GM21515 (cell line): ENCODE measurements around the gene CERS2.
A peak's percentile ranks its signal among the peaks of the same experiment; 100 is the strongest.

Experiments used
- ATAC-seq: cut with Tn5 transposase; IDR thresholded peaks from one replicate; pipeline ENCODE4 v1.9.1; 2021; ENCODE audit not compliant: unreplicated experiment

The CERS2 gene

GRCh38 chr1:150974580-150975478 lies at the start of gene CERS2:
Gene CERS2 (minus strand): TSS chr1:150974835. CDS start chr1:150969090, 5,745 bp downstream.
- ATAC-seq, result peak; percentile 46

DNA sequence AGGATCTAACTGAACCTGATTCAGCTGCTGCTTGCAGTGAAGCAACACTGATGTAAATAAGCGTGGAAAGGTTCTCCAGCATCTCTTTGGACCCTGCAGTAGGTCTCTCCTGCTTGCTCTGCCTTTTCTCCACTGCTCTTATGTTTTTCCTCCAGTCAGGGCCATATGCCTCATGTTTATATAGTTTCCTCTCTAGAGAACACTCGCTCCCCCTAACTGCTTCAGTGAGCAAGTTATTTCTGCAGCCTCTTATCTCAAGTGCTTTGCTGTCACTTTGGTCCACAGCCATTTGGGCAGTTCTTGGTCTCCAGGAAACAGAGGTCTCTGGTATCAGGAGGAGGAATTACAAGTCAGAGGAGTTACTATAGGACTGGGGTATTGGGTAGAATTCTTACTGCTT lies 38.9 kb upstream of the CERS2 start:
- no peak for ATAC-seq

- no peak for ATAC-seq
These were observed 38.2 kb upstream of the CERS2 start for GRCh38 chr1:151012684-151013471.

DNA sequence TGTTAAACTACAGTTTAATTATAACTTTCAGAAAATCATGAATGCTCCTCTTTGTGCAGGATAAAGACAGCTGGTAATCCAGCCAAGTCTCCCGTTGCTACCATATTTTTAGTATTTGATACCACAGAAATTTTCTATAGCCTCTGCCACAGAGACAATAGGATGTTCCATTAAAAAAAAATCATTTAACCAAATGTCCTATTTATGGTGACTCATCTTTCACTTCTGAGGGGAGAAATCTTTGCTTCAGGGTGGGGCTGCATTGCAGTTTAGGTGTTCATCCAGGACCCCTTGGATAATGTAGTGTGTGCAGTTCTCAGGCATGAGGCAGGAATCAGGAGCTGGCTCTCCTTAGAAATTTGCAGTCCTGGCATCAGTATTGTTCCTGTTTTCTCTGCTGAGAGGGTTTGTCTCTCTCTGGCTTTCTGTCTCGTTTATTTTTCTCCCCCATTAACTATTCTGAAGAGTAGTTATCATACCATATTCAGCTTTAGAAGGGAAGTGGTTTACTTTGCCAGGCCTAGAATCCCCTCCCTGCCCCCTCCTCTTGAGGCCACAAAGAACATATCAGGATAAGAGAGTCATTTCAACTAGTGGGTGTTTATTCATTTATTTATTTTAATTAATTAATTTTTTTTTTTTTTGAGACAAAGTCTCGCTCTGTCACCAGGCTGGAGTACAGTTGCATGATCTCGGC lies 36.7 kb upstream of the CERS2 start:
- ATAC-seq, result no peak

DNA sequence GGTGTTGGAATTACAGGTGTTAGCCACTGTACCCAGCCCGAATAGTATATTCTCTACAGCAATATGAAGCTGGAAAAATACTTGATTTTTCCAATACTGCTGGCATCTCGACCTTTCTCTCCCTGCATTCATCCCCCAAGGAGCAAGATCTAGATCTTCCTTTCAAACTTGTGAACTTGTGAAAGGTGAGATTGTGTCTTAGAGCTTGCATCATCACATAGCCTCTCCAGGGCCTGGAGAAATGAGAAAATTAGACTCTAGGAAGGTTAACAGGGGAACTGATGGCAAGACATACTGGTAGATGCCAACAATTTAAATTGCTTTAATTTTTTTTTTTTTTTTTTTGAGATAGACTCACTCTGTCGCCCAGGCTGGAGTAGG lies 35.7 kb upstream of the CERS2 start:
- no peak for ATAC-seq

- no peak for ATAC-seq
These were observed 35.2 kb upstream of the CERS2 start for GRCh38 chr1:151009674-151010345.

GRCh38 chr1:151009206-151009587 lies 34.6 kb upstream of the CERS2 start:
- ATAC-seq, result no peak

- ATAC-seq, result peak; percentile 61
These were observed 33.9 kb upstream of the CERS2 start, which contains the start of gene PRUNE1 for GRCh38 chr1:151008244-151009205. Gene PRUNE1 (plus strand): TSS chr1:151008449. CDS start chr1:151008633, 184 bp downstream.

DNA sequence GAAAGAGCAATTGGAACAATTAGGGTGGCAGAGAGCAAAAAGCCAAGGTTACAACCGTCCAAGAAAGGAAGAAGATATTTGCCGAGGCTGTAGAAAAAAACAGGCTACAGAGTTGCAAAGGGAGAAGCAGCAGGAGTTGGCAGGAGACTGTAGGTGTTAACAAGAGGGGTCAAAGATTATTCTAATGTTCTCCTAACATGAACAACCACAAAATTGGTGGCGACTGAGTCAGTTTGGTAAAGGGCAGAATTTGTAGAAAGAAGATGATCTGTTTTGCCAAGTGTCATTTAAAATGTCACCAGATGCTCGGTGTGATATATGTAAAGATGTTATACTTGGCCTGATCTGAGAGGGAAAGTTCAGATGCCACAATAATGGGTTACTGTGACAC lies 33.2 kb upstream of the CERS2 start:
- no peak for ATAC-seq

- no peak for ATAC-seq
These were observed 31.9 kb upstream of the CERS2 start, which contains the start of gene MINDY1 for GRCh38 chr1:151006327-151007052. Gene MINDY1 (minus strand): TSS chr1:151006902. CDS start chr1:151002617, 4,285 bp downstream.

DNA sequence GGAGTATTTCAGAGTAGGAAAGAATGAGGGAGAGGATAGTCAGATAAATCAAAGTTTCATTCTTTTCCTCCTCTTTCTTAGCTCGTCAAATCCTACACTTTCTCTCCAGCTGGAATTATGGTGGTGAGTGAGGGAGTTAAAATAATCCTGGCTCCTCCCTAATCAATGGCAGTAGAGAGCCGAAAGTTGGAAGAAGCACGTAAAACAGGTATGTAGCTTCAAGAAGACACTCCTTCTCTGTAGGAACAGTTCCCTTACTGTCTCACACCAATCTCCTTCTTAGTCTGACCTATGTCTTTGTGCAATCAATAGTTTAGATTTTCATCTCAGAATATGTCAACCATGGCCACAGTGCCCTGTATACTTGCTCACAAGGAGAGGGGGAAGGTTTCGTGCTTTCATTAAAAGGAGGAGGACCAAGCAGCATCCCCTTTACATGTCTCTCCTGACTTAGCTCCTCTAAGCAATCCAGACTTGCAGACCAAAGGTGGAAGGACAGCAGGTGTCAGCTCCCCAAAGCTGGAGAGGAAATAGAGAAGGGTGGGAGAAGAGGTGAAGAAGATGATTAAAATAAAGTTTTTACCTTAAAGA lies 31.2 kb upstream of the CERS2 start:
- no peak for ATAC-seq

DNA sequence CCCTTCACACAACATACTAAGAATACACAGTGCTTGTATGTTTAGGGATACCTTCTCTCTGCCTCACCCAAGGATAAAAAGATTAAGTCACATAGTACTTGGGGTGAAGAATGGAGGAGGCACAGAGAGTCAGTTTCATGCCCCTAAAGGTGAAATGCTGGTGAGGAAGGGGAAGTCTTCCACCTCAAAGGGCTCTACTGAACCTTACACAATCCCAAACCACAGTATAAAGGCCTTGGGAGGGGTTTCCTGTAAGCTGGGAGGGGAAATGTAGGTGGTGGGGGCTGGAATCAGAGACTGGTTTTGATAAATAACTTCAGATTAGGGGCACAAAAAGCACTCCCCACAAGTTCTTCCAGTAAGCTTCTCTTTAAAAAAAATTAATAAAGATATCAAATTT lies 28.5 kb upstream of the CERS2 start:
- ATAC-seq, result no peak

DNA sequence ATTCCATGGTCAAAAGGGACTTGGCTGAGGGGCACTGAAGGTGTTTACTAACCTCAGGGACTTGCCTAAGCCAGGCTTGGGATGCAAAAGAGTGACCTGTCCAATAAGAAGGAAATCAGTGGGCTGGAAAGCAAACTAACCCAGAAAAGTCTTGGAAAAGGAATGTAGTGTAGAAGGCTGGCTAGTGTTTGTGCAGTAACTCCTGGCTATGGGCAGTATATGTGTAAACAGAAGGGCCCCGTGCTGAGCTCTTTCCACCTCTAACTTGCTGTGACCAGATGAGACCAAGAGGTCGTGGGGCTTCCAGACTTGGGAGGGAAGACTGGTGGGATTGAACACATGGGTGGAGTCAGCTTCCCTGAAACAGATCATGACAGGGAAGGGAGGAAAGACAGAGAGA lies 28.0 kb upstream of the CERS2 start:
- ATAC-seq, result no peak

GRCh38 chr1:151002051-151002450 lies 27.4 kb upstream of the CERS2 start:
- ATAC-seq, result no peak

- no peak for ATAC-seq
These were observed 27.0 kb upstream of the CERS2 start for GRCh38 chr1:151001602-151002001.

DNA sequence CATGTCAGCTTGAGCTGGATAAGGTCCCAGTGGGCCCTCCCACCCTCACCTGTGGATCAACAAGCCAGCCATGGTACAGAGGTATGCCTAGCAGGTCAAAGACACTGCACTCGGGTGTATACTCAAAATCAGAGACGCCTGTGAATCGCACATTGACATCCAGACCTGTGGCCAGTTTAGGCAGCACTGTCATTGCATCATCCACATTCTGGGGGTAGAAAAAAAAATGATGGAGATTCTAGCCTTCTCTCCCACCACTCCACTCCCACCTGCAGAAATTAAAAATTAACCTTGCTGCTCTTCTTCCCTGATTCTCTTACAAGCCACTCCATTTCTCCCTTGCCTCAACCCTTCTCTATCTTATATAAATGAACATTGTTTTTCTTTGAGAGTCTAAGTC lies 25.8 kb upstream of the CERS2 start:
- ATAC-seq, result no peak

DNA sequence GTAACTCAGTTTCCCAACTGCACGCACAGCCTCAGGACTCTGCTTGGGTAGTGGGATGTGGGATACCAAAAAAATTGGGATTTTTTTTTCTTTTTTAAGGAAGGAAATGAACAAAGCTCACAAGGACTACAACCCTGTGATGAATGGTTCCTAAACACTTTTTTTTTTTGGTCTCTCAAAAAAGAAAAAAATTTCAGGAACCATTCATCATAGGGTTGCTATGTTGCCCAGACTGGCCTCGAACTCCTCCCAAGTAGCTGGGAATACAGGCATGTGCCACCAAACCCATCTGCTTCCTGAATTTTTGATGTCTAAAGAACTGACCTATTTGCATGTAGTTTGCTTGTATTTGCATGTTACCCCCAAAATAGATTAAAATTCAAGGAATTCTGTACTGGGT lies 25.3 kb upstream of the CERS2 start:
- ATAC-seq, result no peak

GRCh38 chr1:150999051-150999674 lies 24.5 kb upstream of the CERS2 start:
- ATAC-seq, result no peak
